H9 (cell line): ENCODE results near the gene FHOD3. TPM values are rescaled to one million over a fixed set of nuclear protein-coding genes. Genes with fewer than 3 reads are reported as not detected.

Experiments used
- DNase-seq: peaks from one replicate; pipeline ENCODE4 v3.0.0-alpha.2; 2017
- H2AFZ ChIP-seq: one replicate; pipeline ENCODE4 v1.6.1; 2013; ENCODE audit warnings: mild to moderate bottlenecking, low read length, control low read depth, moderate library complexity
- H2AK5ac ChIP-seq: 2 replicates; pipeline ENCODE4 v1.6.1; 2013; ENCODE audit warnings: low read length, control low read depth, mixed read lengths; ENCODE audit not compliant: insufficient read length
- H2BK120ac ChIP-seq: one replicate; pipeline ENCODE4 v1.6.1; 2013; ENCODE audit warnings: low read depth, mild to moderate bottlenecking, low read length, control low read depth, inconsistent platforms; ENCODE audit not compliant: poor library complexity, severe bottlenecking
- H2BK12ac ChIP-seq: 2 replicates; pipeline ENCODE4 v1.6.1; 2013; ENCODE audit warnings: low read length, control low read depth, mixed read lengths, low read depth; ENCODE audit not compliant: insufficient read length
- H2BK15ac ChIP-seq: 2 replicates; pipeline ENCODE4 v1.6.1; 2013; ENCODE audit warnings: low read depth, low read length, control low read depth
- H2BK20ac ChIP-seq: one replicate; pipeline ENCODE4 v1.6.1; 2013; ENCODE audit warnings: low read depth, mild to moderate bottlenecking, low read length, control low read depth, inconsistent platforms; ENCODE audit not compliant: poor library complexity, severe bottlenecking
- H2BK5ac ChIP-seq: 2 replicates; pipeline ENCODE4 v1.6.1; 2013; ENCODE audit warnings: low read length, control low read depth, mixed read lengths; ENCODE audit not compliant: insufficient read length
- H3K14ac ChIP-seq: 2 replicates; pipeline ENCODE4 v1.6.1; 2013; ENCODE audit warnings: low read length, control low read depth; ENCODE audit not compliant: insufficient read depth
- H3K18ac ChIP-seq: 2 replicates; pipeline ENCODE4 v1.6.1; 2013; ENCODE audit warnings: low read depth, mild to moderate bottlenecking, mixed read lengths, low read length, control low read depth; ENCODE audit not compliant: insufficient read length
- H3K23ac ChIP-seq: 2 replicates; pipeline ENCODE4 v1.6.1; 2013; ENCODE audit warnings: low read length, control low read depth, mixed read lengths, low read depth; ENCODE audit not compliant: insufficient read length
- H3K23me2 ChIP-seq: 2 replicates; pipeline ENCODE4 v1.6.1; 2013; ENCODE audit warnings: low read depth, mild to moderate bottlenecking, mixed read lengths, low read length, control low read depth; ENCODE audit not compliant: insufficient read length, poor library complexity, severe bottlenecking
- H3K27ac ChIP-seq: 2 replicates; pipeline ENCODE4 v1.5.1; 2013; ENCODE audit warnings: low read length, control low read depth, mixed read lengths, low read depth; ENCODE audit not compliant: insufficient read length
- H3K27me3 ChIP-seq: 2 replicates; pipeline ENCODE4 v1.6.1; 2013; ENCODE audit warnings: low read length, control low read depth, inconsistent platforms; ENCODE audit not compliant: insufficient read depth
- H3K4ac ChIP-seq: 2 replicates; pipeline ENCODE4 v1.6.1; 2013; ENCODE audit warnings: low read depth, mild to moderate bottlenecking, control low read depth, inconsistent platforms, low read length, moderate library complexity
- H3K4me1 ChIP-seq: 2 replicates; pipeline ENCODE4 v1.6.1; 2013; ENCODE audit warnings: low read length, control low read depth, inconsistent platforms; ENCODE audit not compliant: insufficient read depth
- H3K4me2 ChIP-seq: 2 replicates; pipeline ENCODE4 v1.6.1; 2013; ENCODE audit warnings: low read length, control low read depth, mixed read lengths; ENCODE audit not compliant: insufficient read length, insufficient read depth
- H3K56ac ChIP-seq: 2 replicates; pipeline ENCODE4 v1.6.1; 2013; ENCODE audit warnings: low read depth, mild to moderate bottlenecking, mixed read lengths, low read length, control low read depth; ENCODE audit not compliant: insufficient read length
- H3K79me1 ChIP-seq: 2 replicates; pipeline ENCODE4 v1.6.1; 2013; ENCODE audit warnings: low read depth, mild to moderate bottlenecking, moderate library complexity, low read length, control low read depth, inconsistent platforms; ENCODE audit not compliant: insufficient read depth, poor library complexity, severe bottlenecking
- H3K79me2 ChIP-seq: 2 replicates; pipeline ENCODE4 v1.6.1; 2013; ENCODE audit warnings: low read length, control low read depth, inconsistent platforms; ENCODE audit not compliant: insufficient read depth
- H3K9ac ChIP-seq: 2 replicates; pipeline ENCODE4 v1.6.1; 2013; ENCODE audit warnings: low read length, control low read depth, mixed read lengths; ENCODE audit not compliant: insufficient read length; ENCODE audit errors: extremely low read depth
- H3K9me3 ChIP-seq: one replicate; pipeline ENCODE4 v1.6.1; 2013; ENCODE audit warnings: low read depth, low read length, inconsistent platforms; ENCODE audit not compliant: control insufficient read depth
- H3T11ph ChIP-seq: one replicate; pipeline ENCODE4 v1.6.1; 2013; ENCODE audit warnings: mild to moderate bottlenecking, low read length, control low read depth, inconsistent platforms
- H4K20me1 ChIP-seq: one replicate; pipeline ENCODE4 v1.6.1; 2013; ENCODE audit not compliant: control insufficient read depth, insufficient read length, insufficient read depth
- H4K5ac ChIP-seq: 2 replicates; pipeline ENCODE4 v1.6.1; 2013; ENCODE audit warnings: low read depth, mild to moderate bottlenecking, mixed read lengths, low read length, control low read depth; ENCODE audit not compliant: insufficient read length
- H4K8ac ChIP-seq: replicated peaks from 2 replicates; pipeline ENCODE4 v1.6.1; 2013; ENCODE audit warnings: low read length, control low read depth, mixed read lengths, low read depth; ENCODE audit not compliant: insufficient read length
- H4K91ac ChIP-seq: 2 replicates; pipeline ENCODE4 v1.6.1; 2013; ENCODE audit warnings: low read depth, mild to moderate bottlenecking, moderate library complexity, mixed read lengths, low read length, control low read depth; ENCODE audit not compliant: insufficient read length
- H3K27ac Mint-ChIP-seq, 3 experiments: 2 replicates in 2 of 3; 3 replicates in 1 of 3; pipeline ENCODE4 v1.8.0; 2020 to 2021; ENCODE audit warnings: mixed read lengths in 3 of 3, mild to moderate bottlenecking in 1 of 3, moderate library complexity in 1 of 3
- H3K27me3 Mint-ChIP-seq: 2 replicates; pipeline ENCODE4 v1.8.0; 2021; ENCODE audit warnings: low read depth, mild to moderate bottlenecking, moderate library complexity, mixed read lengths
- H3K36me3 Mint-ChIP-seq, 3 experiments: 2 replicates in 2 of 3; 3 replicates in 1 of 3; pipeline ENCODE4 v1.8.0; 2020 to 2021; ENCODE audit warnings: low read depth in 3 of 3, mixed read lengths in 3 of 3; ENCODE audit not compliant: insufficient read depth in 1 of 3
- H3K4me1 Mint-ChIP-seq, 2 experiments: 2 replicates each; pipeline ENCODE4 v1.8.0; 2020; ENCODE audit warnings: mixed read lengths in 2 of 2
- H3K4me3 Mint-ChIP-seq, 2 experiments: 2 replicates in 1 of 2; 3 replicates in 1 of 2; pipeline ENCODE4 v1.8.0; 2020 to 2021; ENCODE audit warnings: mild to moderate bottlenecking in 2 of 2, mixed read lengths in 2 of 2, moderate library complexity in 1 of 2
- H3K9me3 Mint-ChIP-seq, 2 experiments: 2 replicates in 1 of 2; 3 replicates in 1 of 2; pipeline ENCODE4 v1.8.0; 2020; ENCODE audit warnings: mild to moderate bottlenecking in 2 of 2, mixed read lengths in 2 of 2, moderate library complexity in 1 of 2
- CTCF ChIP-seq: fragments of 200-600 bp; sonication (generic); conservative IDR thresholded peaks from 3 replicates; pipeline ENCODE4 v1.8.0; 2021; ENCODE audit warnings: antibody characterized with exemption, mild to moderate bottlenecking
- WGBS: extraction: QIAGEN DNeasy Blood & Tissue Kit; methylation state at CpG from one replicate; pipeline ENCODE4 v1.1.7; 2013; ENCODE audit warnings: missing lambda C conversion rate, low lambda C conversion rate, mixed read lengths; ENCODE audit not compliant: insufficient read length; ENCODE audit errors: extremely low coverage; 5-methylcytosine and 5-hydroxymethylcytosine counted together
- total RNA-seq: library from RNA; stranded (reverse); gene quantifications from 2 replicates; pipeline ENCODE4 v1.2.1, GENCODE V29; 2021

FHOD3 gene
- total RNA-seq, 1 experiment from 2014 or later = 8.0 TPM

GRCh38 chr18:36640021-36640952, 342.8 kb downstream of the FHOD3 start:
- Mint-ChIP-seq H3K4me3 (no peak overlapping the region), H3K4me1 (peaks cover 3 to 12% of the 10 kb centered on the region in 2 experiments), H3K9me3 (no peaks in the 10 kb centered on the region), H3K36me3 (peaks cover 0 to under 1% (median 0%) of the 10 kb centered on the region in 3 experiments; a peak in 1 of 7 replicates), H3K27me3 (peaks cover 2% of the 10 kb centered on the region; the same call in 1 of the 2 replicates), H3K27ac (no peak overlapping the region; a peak in 1 of 7 replicates)
- H3K9me3 ChIP-seq = no peaks in the 10 kb centered on the region
- no peaks in the 10 kb centered on the region for H3K79me2 ChIP-seq
- no peak overlapping the region for H3K9ac ChIP-seq
- peaks cover 2% of the 10 kb centered on the region for H3K4me1 ChIP-seq
- H2BK5ac ChIP-seq = no peak overlapping the region
- no peak overlapping the region for H3K27ac ChIP-seq
- no peak overlapping the region for H2AFZ ChIP-seq
- DNase-seq = no peak
- H4K20me1 ChIP-seq = no peaks in the 10 kb centered on the region
- H2BK120ac ChIP-seq = no peak overlapping the region
- no peak overlapping the region for H4K91ac ChIP-seq
- H3K4me2 ChIP-seq = no peak overlapping the region
- no peak overlapping the region for H2BK20ac ChIP-seq
- H3K4ac ChIP-seq = no peak overlapping the region
- H3K18ac ChIP-seq = no peak overlapping the region
- H4K8ac ChIP-seq = no peak overlapping the region
- TF ChIP-seq CTCF = no peak
- no peak overlapping the region for H3K23ac ChIP-seq
- no peak overlapping the region for H2BK12ac ChIP-seq
- H3K27me3 ChIP-seq = no peaks in the 10 kb centered on the region
- no CpG with 5 or more reads among the region's 8 CpGs for whole genome bisulfite sequencing
- no peak overlapping the region for H2BK15ac ChIP-seq
- H4K5ac ChIP-seq = no peak overlapping the region
- no peaks in the 10 kb centered on the region for H3K79me1 ChIP-seq
- H3K56ac ChIP-seq = no peak overlapping the region
- no peak overlapping the region for H3K14ac ChIP-seq
- no peak overlapping the region for H2AK5ac ChIP-seq
- no peak overlapping the region for H3T11ph ChIP-seq
- H3K23me2 ChIP-seq = no peaks in the 10 kb centered on the region
